SU-DHL-6 (cell line): Measurements from ENCODE around the gene TTLL11.

Experiments used
- H2AFZ ChIP-seq: fragments of 200-600 bp; sonication (generic); 2 replicates; pipeline ENCODE4 v1.6.1; 2014; ENCODE audit warnings: low read depth, mild to moderate bottlenecking, moderate library complexity, mixed read lengths, antibody characterized with exemption, low read length; ENCODE audit not compliant: severe bottlenecking
- H3F3A ChIP-seq: fragments of 200-600 bp; shearing (Covaris generic); 2 replicates; pipeline ENCODE4 v1.6.0; 2016; ENCODE audit warnings: antibody characterized with exemption, mild to moderate bottlenecking; ENCODE audit not compliant: insufficient read depth
- H3K27ac ChIP-seq: fragments of 200-600 bp; sonication (generic); 2 replicates; pipeline ENCODE4 v1.5.1; 2016; ENCODE audit warnings: low read depth, mild to moderate bottlenecking, low read length, moderate library complexity, mixed read lengths
- H3K27me3 ChIP-seq: fragments of 200-600 bp; sonication (generic), shearing (Covaris generic); 2 replicates; pipeline ENCODE4 v1.6.0; 2014; ENCODE audit warnings: mild to moderate bottlenecking, low read length
- H3K36me3 ChIP-seq: fragments of 200-600 bp; sonication (generic); 2 replicates; pipeline ENCODE4 v1.6.1; 2014; ENCODE audit warnings: mild to moderate bottlenecking, low read length, mixed read lengths
- H3K4me2 ChIP-seq: fragments of 300-600, 200-600 bp; shearing (Covaris generic), sonication (generic); 2 replicates; pipeline ENCODE4 v1.6.0; 2014; ENCODE audit warnings: low read length, low read depth, mild to moderate bottlenecking; ENCODE audit not compliant: poor library complexity, severe bottlenecking
- H3K4me3 ChIP-seq: fragments of 200-600 bp; sonication (generic); 2 replicates; pipeline ENCODE4 v1.5.1; 2014; ENCODE audit warnings: antibody characterized with exemption, low read length, mild to moderate bottlenecking, mixed read lengths; ENCODE audit not compliant: insufficient read depth, poor library complexity, severe bottlenecking
- H3K79me2 ChIP-seq: fragments of 200-600 bp; sonication (generic); 2 replicates; pipeline ENCODE4 v1.6.1; 2014; ENCODE audit warnings: mild to moderate bottlenecking, low read length, moderate library complexity; ENCODE audit not compliant: insufficient read depth
- H3K9ac ChIP-seq: fragments of 200-600 bp; sonication (generic); 2 replicates; pipeline ENCODE4 v1.7.0; 2014; ENCODE audit warnings: mild to moderate bottlenecking, low read length
- H3K9me2 ChIP-seq: fragments of 200-600 bp; sonication (generic); replicated peaks from 2 replicates; pipeline ENCODE4 v1.6.1; 2014; ENCODE audit warnings: low read length; ENCODE audit not compliant: insufficient read depth
- H3K9me3 ChIP-seq: fragments of 200-600 bp; sonication (generic); 2 replicates; pipeline ENCODE4 v1.6.1; 2014; ENCODE audit warnings: low read length, mixed read lengths; ENCODE audit not compliant: insufficient read depth
- H4K20me1 ChIP-seq: fragments of 200-600 bp; sonication (generic); 2 replicates; pipeline ENCODE4 v1.6.1; 2014; ENCODE audit warnings: low read depth, mild to moderate bottlenecking, antibody characterized with exemption, low read length, moderate library complexity, mixed read lengths
- CTCF ChIP-seq: fragments of 200-600 bp; sonication (generic); IDR thresholded peaks from one replicate; pipeline ENCODE4 v1.5.1; 2017; ENCODE audit warnings: antibody characterized with exemption, mild to moderate bottlenecking, low read length, moderate library complexity; ENCODE audit not compliant: insufficient read depth, poor library complexity, severe bottlenecking
- EZH2phosphoT487 ChIP-seq: fragments of 200-600 bp; sonication (generic), shearing (Covaris generic); conservative IDR thresholded peaks from 2 replicates; pipeline ENCODE4 v1.6.1; 2018; ENCODE audit warnings: mild to moderate bottlenecking, antibody characterized with exemption, low read length, moderate library complexity, mixed read lengths

Gene TTLL11

GRCh38 chr9:121937240-121937639, 155.9 kb downstream of the TTLL11 start:
- H3K9me3 ChIP-seq, result no peaks in the 10 kb centered on the region
- H4K20me1 ChIP-seq, result no peaks in the 10 kb centered on the region
- no peaks in the 10 kb centered on the region for H3F3A ChIP-seq
- H3K36me3 ChIP-seq, result no peaks in the 10 kb centered on the region
- H3K27me3 ChIP-seq, result no peaks in the 10 kb centered on the region
- H3K9me2 ChIP-seq, result no peaks in the 10 kb centered on the region
- H3K4me3 ChIP-seq, result no peak overlapping the region
- TF ChIP-seq CTCF (no peak), EZH2phosphoT487 (no peak)
- no peak overlapping the region for H2AFZ ChIP-seq
- H3K27ac ChIP-seq, result no peak overlapping the region
- no peak overlapping the region for H3K4me2 ChIP-seq
- no peak overlapping the region for H3K9ac ChIP-seq
- no peaks in the 10 kb centered on the region for H3K79me2 ChIP-seq

- no peak overlapping the region for H3K27ac ChIP-seq
- TF ChIP-seq CTCF (no peak), EZH2phosphoT487 (no peak)
- no peaks in the 10 kb centered on the region for H4K20me1 ChIP-seq
- no peak overlapping the region for H3K4me2 ChIP-seq
- H3K79me2 ChIP-seq, result no peaks in the 10 kb centered on the region
- no peaks in the 10 kb centered on the region for H3K27me3 ChIP-seq
- no peaks in the 10 kb centered on the region for H3F3A ChIP-seq
- H2AFZ ChIP-seq, result no peak overlapping the region
- H3K36me3 ChIP-seq, result no peaks in the 10 kb centered on the region
- no peaks in the 10 kb centered on the region for H3K9me3 ChIP-seq
- no peak overlapping the region for H3K4me3 ChIP-seq
- no peaks in the 10 kb centered on the region for H3K9me2 ChIP-seq
- H3K9ac ChIP-seq, result no peak overlapping the region
These were observed 157.4 kb downstream of the TTLL11 start for GRCh38 chr9:121935739-121936138.

- Histone ChIP-seq H3K36me3 (no peaks in the 10 kb centered on the region), H3K9me3 (no peaks in the 10 kb centered on the region), H3K9me2 (no peaks in the 10 kb centered on the region), H3K27ac (no peak overlapping the region), H3K79me2 (no peaks in the 10 kb centered on the region), H2AFZ (no peak overlapping the region), H4K20me1 (no peaks in the 10 kb centered on the region), H3F3A (no peaks in the 10 kb centered on the region), H3K27me3 (no peaks in the 10 kb centered on the region), H3K4me2 (no peak overlapping the region), H3K4me3 (no peak overlapping the region), H3K9ac (no peak overlapping the region)
- no peak for TF ChIP-seq EZH2phosphoT487
- TF ChIP-seq CTCF, result no peak
These were observed 162.2 kb downstream of the TTLL11 start for GRCh38 chr9:121930956-121931355.
